Cardiac muscle cell (in vitro differentiated cells and primary cell): ENCODE data around the gene DSN1. TPM values are rescaled to one million over a fixed set of nuclear protein-coding genes. Genes with fewer than 3 reads are reported as not detected.

ENCODE experiments used
- DNase-seq, 2 donors: peaks; one replicate each; pipeline versions ENCODE4 v3.0.0 to v3.0.0-alpha.2; 2010 to 2017; ENCODE audit warnings: low read depth in 1 of 2, low spot score in 1 of 2
- H3K27ac ChIP-seq: fragments of 200-600 bp; sonication (generic); 2 replicates; pipeline ENCODE4 v1.5.1; 2016
- H3K27me3 ChIP-seq: fragments of 200-600 bp; sonication (generic); 2 replicates; pipeline ENCODE4 v1.6.0; 2016; ENCODE audit warnings: control low read depth
- H3K36me3 ChIP-seq: fragments of 200-600 bp; sonication (generic); 2 replicates; pipeline ENCODE4 v1.5.1; 2016; ENCODE audit warnings: control low read depth
- H3K4me1 ChIP-seq: fragments of 200-600 bp; sonication (generic); 2 replicates; pipeline ENCODE4 v1.8.1; 2017; ENCODE audit warnings: low read depth, mild to moderate bottlenecking, mixed run types
- H3K4me3 ChIP-seq: fragments of 200-600 bp; sonication (generic); 2 replicates; pipeline ENCODE4 v1.5.1; 2016; ENCODE audit warnings: mild to moderate bottlenecking
- H3K9me3 ChIP-seq: fragments of 200-600 bp; sonication (generic); 2 replicates; pipeline ENCODE4 v1.5.1; 2017; ENCODE audit warnings: low read depth, mild to moderate bottlenecking, control low read depth
- CTCF ChIP-seq: IDR thresholded peaks from 2 replicates; pipeline ENCODE4 v1.5.1; 2012; ENCODE audit warnings: low read depth, mild to moderate bottlenecking, low read length
- polyA plus RNA-seq: library from polyadenylated mRNA; unstranded; fragments of >200 nt; fragmentation: Nextera tagmentation; extraction: Ambion mirVana; gene quantifications from 2 replicates; pipeline ENCODE4 v1.2.1, GENCODE V29; 2016
- total RNA-seq: library from RNA; depleted of rRNA; stranded (reverse); fragments of >200 nt; gene quantifications from 2 replicates; pipeline ENCODE4 v1.2.3, GENCODE V29; 2016

Gene DSN1
- total and polyA plus RNA-seq, 2 experiments from 2014 or later, result 10.2 to 18.6 TPM

- no peak for DNase-seq
- TF ChIP-seq CTCF, result no peak
- Histone ChIP-seq H3K27me3 (no peaks in the 10 kb centered on the region), H3K36me3 (no peaks in the 10 kb centered on the region), H3K4me3 (no peak overlapping the region), H3K4me1 (no peaks in the 10 kb centered on the region), H3K9me3 (no peaks in the 10 kb centered on the region), H3K27ac (no peak overlapping the region)
Measured at GRCh38 chr20:36778831-36779655, 5.5 kb upstream of the DSN1 start.

GRCh38 chr20:36777576-36777975 is 4.0 kb upstream of the DSN1 start:
- TF ChIP-seq CTCF, result no peak
- H3K9me3 ChIP-seq, result no peaks in the 10 kb centered on the region
- no peaks in the 10 kb centered on the region for H3K4me1 ChIP-seq
- no peaks in the 10 kb centered on the region for H3K27me3 ChIP-seq
- DNase-seq, result no peak
- H3K27ac ChIP-seq, result no peak overlapping the region
- H3K4me3 ChIP-seq, result no peak overlapping the region
- no peaks in the 10 kb centered on the region for H3K36me3 ChIP-seq

- H3K27me3 ChIP-seq, result no peaks in the 10 kb centered on the region
- DNase-seq, result no peak
- no peaks in the 10 kb centered on the region for H3K9me3 ChIP-seq
- no peaks in the 10 kb centered on the region for H3K4me1 ChIP-seq
- no peaks in the 10 kb centered on the region for H3K36me3 ChIP-seq
- no peak overlapping the region for H3K4me3 ChIP-seq
- no peak for TF ChIP-seq CTCF
- H3K27ac ChIP-seq, result no peak overlapping the region
Measured at GRCh38 chr20:36777167-36777566, 3.6 kb upstream of the DSN1 start.

DNA sequence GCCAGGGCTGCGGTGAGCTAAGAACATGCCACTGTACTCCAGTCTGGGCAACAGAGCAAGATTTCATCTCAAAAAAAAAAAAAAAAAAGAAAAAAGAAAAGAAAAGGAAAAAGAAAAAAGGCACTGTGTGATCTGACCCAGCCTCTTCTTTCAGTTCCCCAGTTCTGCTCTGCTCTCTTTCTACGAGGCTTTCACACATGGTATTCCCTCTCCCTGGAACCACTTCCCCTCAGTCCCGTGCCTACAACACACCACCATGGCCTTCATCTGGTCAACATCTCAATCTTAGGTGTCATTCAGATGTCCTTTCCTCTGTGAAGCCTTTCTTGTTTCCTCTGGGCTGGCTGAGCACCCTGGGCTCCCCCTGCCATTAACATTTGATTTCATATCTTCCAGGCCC is 2.3 kb upstream of the DSN1 start:
- no peak overlapping the region for H3K27ac ChIP-seq
- H3K9me3 ChIP-seq, result no peaks in the 10 kb centered on the region
- no peak for TF ChIP-seq CTCF
- no peak overlapping the region for H3K4me3 ChIP-seq
- H3K4me1 ChIP-seq, result no peaks in the 10 kb centered on the region
- H3K36me3 ChIP-seq, result no peaks in the 10 kb centered on the region
- no peak for DNase-seq
- no peaks in the 10 kb centered on the region for H3K27me3 ChIP-seq

GRCh38 chr20:36775196-36775595 is 1.6 kb upstream of the DSN1 start:
- H3K27ac ChIP-seq, result no peak overlapping the region
- H3K4me3 ChIP-seq, result no peak overlapping the region
- H3K9me3 ChIP-seq, result no peaks in the 10 kb centered on the region
- no peaks in the 10 kb centered on the region for H3K4me1 ChIP-seq
- no peak for TF ChIP-seq CTCF
- no peak for DNase-seq
- H3K36me3 ChIP-seq, result no peaks in the 10 kb centered on the region
- no peaks in the 10 kb centered on the region for H3K27me3 ChIP-seq
